Chondrocyte (in vitro differentiated cells): Measurements from ENCODE around the gene GDE1. TPM values are rescaled to one million over a fixed set of nuclear protein-coding genes. Genes with fewer than 3 reads are reported as not detected.

Experiments used
- DNase-seq: peaks from one replicate; pipeline ENCODE4 v3.0.0; 2021; ENCODE audit warnings: mixed read lengths, low spot score
- H3K27ac Mint-ChIP-seq: one replicate; pipeline ENCODE4 v1.8.0; 2021; ENCODE audit warnings: mild to moderate bottlenecking, moderate library complexity, mixed read lengths; ENCODE audit not compliant: unreplicated experiment
- H3K27me3 Mint-ChIP-seq: 2 replicates; pipeline ENCODE4 v1.8.0; 2021; ENCODE audit warnings: low read depth, mixed read lengths
- H3K36me3 Mint-ChIP-seq: 2 replicates; pipeline ENCODE4 v1.8.0; 2021; ENCODE audit warnings: low read depth, mixed read lengths
- H3K4me1 Mint-ChIP-seq: 2 replicates; pipeline ENCODE4 v1.8.0; 2021; ENCODE audit warnings: low read depth, mild to moderate bottlenecking, mixed read lengths
- H3K4me3 Mint-ChIP-seq: one replicate; pipeline ENCODE4 v1.8.0; 2021; ENCODE audit warnings: mild to moderate bottlenecking, moderate library complexity, mixed read lengths; ENCODE audit not compliant: unreplicated experiment
- H3K9me3 Mint-ChIP-seq: 2 replicates; pipeline ENCODE4 v1.8.0; 2021; ENCODE audit warnings: low read depth, mixed read lengths
- CTCF ChIP-seq: fragments of 200-600 bp; sonication (generic); IDR thresholded peaks from 2 replicates; pipeline ENCODE4 v1.5.0; 2021; ENCODE audit warnings: antibody characterized with exemption, mild to moderate bottlenecking, moderate library complexity
- total RNA-seq: library from RNA; stranded (reverse); gene quantifications from 3 replicates; pipeline ENCODE4 v1.2.1, GENCODE V29; 2021

Gene GDE1
- total RNA-seq, 1 donor from 2014 or later = 71.1 TPM

- Mint-ChIP-seq H3K4me3 (no peak overlapping the region), H3K9me3 (no peaks in the 10 kb centered on the region), H3K27me3 (no peaks in the 10 kb centered on the region), H3K27ac (no peak overlapping the region), H3K36me3 (peaks cover 23% of the 10 kb centered on the region), H3K4me1 (no peaks in the 10 kb centered on the region)
- no peak for TF ChIP-seq CTCF
- no peak for DNase-seq
Measured at GRCh38 chr16:19542138-19542821, 20.4 kb upstream of the GDE1 start.

GRCh38 chr16:19540241-19540970, 18.5 kb upstream of the GDE1 start:
- no peak for TF ChIP-seq CTCF
- Mint-ChIP-seq H3K36me3 (peaks cover 22% of the 10 kb centered on the region), H3K27me3 (no peaks in the 10 kb centered on the region), H3K9me3 (no peaks in the 10 kb centered on the region), H3K4me3 (no peak overlapping the region), H3K4me1 (no peaks in the 10 kb centered on the region), H3K27ac (no peak overlapping the region)
- DNase-seq = no peak

- no peak overlapping the region for H3K27ac Mint-ChIP-seq
- no peaks in the 10 kb centered on the region for H3K4me1 Mint-ChIP-seq
- peaks cover 5% of the 10 kb centered on the region for H3K36me3 Mint-ChIP-seq
- no peak overlapping the region for H3K4me3 Mint-ChIP-seq
- no peak for TF ChIP-seq CTCF
- H3K27me3 Mint-ChIP-seq = no peaks in the 10 kb centered on the region
- no peak for DNase-seq
- H3K9me3 Mint-ChIP-seq = no peaks in the 10 kb centered on the region
Measured at GRCh38 chr16:19532601-19533000, 10.7 kb upstream of the GDE1 start.

GRCh38 chr16:19528666-19529065, 6.8 kb upstream of the GDE1 start:
- no peak overlapping the region for H3K27ac Mint-ChIP-seq
- TF ChIP-seq CTCF = no peak
- no peak for DNase-seq
- H3K4me1 Mint-ChIP-seq = peaks cover 14% of the 10 kb centered on the region
- H3K4me3 Mint-ChIP-seq = no peak overlapping the region
- H3K9me3 Mint-ChIP-seq = no peaks in the 10 kb centered on the region
- peaks cover 5% of the 10 kb centered on the region for H3K36me3 Mint-ChIP-seq
- no peaks in the 10 kb centered on the region for H3K27me3 Mint-ChIP-seq

- no peak for DNase-seq
- no peak for TF ChIP-seq CTCF
- no peaks in the 10 kb centered on the region for H3K27me3 Mint-ChIP-seq
- H3K4me3 Mint-ChIP-seq = no peak overlapping the region
- no peak overlapping the region for H3K27ac Mint-ChIP-seq
- peaks cover 1% of the 10 kb centered on the region for H3K36me3 Mint-ChIP-seq
- H3K9me3 Mint-ChIP-seq = no peaks in the 10 kb centered on the region
- peaks cover 17% of the 10 kb centered on the region for H3K4me1 Mint-ChIP-seq
Measured at GRCh38 chr16:19527161-19527560, 5.3 kb upstream of the GDE1 start.
